ENCODE data around the gene GIMAP5.

Gene GIMAP5

GRCh38 chr7:150784120-150784736, 47.0 kb downstream of the GIMAP5 start:
- no peak overlapping the region for H3K27ac ChIP-seq
- no peak for TF ChIP-seq CTCF (conservative IDR thresholded peaks at IDR 0.05)
- TF ChIP-seq ZFX (IDR thresholded peaks at IDR 0.05) = no peak

- H3K27ac ChIP-seq = no peak overlapping the region
- TF ChIP-seq CTCF (conservative IDR thresholded peaks at IDR 0.05) (no peak), ZFX (IDR thresholded peaks at IDR 0.05) (no peak)
Observed at GRCh38 chr7:150784954-150785353, 47.7 kb downstream of the GIMAP5 start.

GRCh38 chr7:150787321-150788281, 50.4 kb downstream of the GIMAP5 start:
- peak overlapping the region; percentile 7; the same call in 1 of the 2 replicates for H3K27ac ChIP-seq
- TF ChIP-seq ZFX (IDR thresholded peaks at IDR 0.05) (no peak), CTCF (conservative IDR thresholded peaks at IDR 0.05) (no peak; the same call in 1 of the 2 replicates)

DNA sequence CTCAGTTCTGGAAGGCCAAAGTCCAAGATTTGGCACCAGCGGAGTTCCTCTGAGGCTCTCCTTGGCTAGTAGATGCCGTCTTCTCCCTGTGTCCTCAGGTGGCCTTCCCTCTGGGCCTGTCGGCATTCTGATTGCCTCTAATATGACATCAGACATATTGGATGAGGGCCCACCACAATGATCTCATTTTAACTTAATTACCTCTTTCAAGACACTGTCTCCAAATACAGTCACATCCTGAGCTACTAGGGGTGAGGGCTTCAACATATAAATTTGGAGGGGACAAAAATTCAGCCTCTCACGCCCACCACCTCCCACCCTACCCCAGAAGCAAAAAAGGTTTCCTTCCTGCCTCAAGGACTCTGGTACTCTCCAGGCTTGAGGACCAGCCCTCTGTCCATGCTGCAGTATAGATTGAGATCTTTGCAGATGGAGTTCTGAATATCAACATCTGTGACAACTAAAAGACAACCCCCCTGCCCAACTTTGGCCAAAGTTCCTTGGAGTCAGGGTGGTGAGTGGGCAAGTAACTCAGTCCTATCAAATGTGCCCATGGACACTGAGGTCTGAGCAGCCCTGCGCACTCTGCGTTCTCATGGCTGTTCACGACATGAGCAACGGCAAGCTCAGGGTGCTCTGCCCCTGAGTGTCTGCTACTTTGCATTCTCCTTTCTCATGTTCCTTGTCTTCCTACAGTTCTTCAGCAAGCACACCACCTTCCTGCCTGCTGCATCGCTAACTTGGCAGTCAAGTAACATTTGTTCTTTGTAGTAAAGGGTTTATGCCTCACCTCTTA, 51.5 kb downstream of the GIMAP5 start:
- TF ChIP-seq CTCF (conservative IDR thresholded peaks at IDR 0.05) (no peak), ZFX (IDR thresholded peaks at IDR 0.05) (no peak)
- peak overlapping the region; percentile 7; the same call in 1 of the 2 replicates for H3K27ac ChIP-seq

DNA sequence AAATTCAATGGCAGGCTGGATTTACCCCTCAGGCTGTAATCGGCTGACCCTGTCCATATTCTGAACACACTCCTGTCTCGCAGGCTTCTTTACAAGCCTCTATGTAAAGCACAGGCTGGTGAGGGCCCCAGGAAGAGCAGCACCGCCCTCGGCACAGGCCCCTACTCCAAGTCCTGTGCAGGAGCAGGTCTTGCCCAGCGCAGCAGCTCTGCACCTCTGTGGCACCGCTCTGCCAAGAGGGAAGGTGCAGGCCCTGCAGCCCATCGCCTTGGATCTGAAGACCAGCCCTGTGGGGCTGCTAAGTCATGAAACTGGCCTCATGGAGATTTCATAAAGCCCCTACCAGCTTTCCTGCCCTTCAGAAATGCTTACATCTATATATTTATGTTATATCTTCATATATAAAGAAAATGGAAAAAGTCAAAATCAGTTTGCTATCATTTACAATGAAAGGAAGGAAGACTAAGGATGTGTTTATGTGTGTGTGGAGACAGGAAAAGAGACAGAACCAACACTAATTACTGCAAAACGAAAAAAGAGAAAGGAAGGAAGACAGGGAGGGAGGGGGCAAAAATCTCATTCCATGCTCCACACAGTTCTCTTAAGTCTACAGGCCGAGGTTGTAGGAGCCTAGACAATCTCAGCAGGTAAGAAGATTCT, 53.3 kb downstream of the GIMAP5 start:
- no peak for TF ChIP-seq ZFX (IDR thresholded peaks at IDR 0.05)
- no peak for TF ChIP-seq CTCF (conservative IDR thresholded peaks at IDR 0.05)
- no peak overlapping the region for H3K27ac ChIP-seq

DNA sequence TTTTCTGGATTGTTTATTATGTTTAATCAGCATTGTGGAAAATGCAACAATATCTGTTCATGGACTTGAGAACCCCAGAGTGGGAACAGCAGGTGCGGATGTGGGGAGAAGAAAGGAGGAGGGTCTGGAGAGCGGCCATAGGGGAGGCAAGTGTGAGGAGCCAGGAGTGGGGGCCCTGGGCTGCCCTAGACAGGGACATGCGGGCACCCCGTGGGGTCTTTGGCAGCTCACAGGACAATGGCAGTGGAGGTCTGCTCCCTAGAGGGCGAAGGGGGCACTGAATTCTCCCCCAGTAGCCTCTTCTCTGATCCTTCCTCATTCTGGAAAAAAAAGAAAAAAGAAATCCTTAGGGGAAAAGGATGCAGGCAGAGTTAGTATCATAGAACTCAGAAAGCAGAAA, 54.1 kb downstream of the GIMAP5 start:
- TF ChIP-seq CTCF (conservative IDR thresholded peaks at IDR 0.05) (no peak), ZFX (IDR thresholded peaks at IDR 0.05) (no peak)
- H3K27ac ChIP-seq = no peak overlapping the region
